Upper lobe of left lung (tissue), 6 donors: ENCODE measurements around the gene ATL3. TPM values are rescaled to one million over a fixed set of nuclear protein-coding genes. Genes with fewer than 3 reads are reported as not detected.
"Not testable (repeated sequence)": the region's sequence is repeated elsewhere in the genome, so short reads cannot be mapped to it uniquely, and the experiment has no call there.

Experiments
- ATAC-seq, 2 donors: fragments of 200-7000 bp; cut with Tn5 transposase; one replicate each; pipeline ENCODE4 v1.9.1; 2022; ENCODE audit warnings: mild to moderate bottlenecking in 2 of 2, moderate library complexity in 2 of 2; ENCODE audit not compliant: low FRiP score in 2 of 2
- DNase-seq, 2 donors: peaks; one replicate each; pipeline ENCODE4 v3.0.0-alpha.2; 2019 to 2020
- H3K27ac ChIP-seq, 4 donors: fragments of 200-600 bp; sonication (generic); one replicate each; pipeline ENCODE4 v1.5.1; 2016 to 2019
- H3K27me3 ChIP-seq, 4 donors: fragments of 200-600 bp; sonication (generic); one replicate each; pipeline ENCODE4 v1.5.1; 2017 to 2019
- H3K36me3 ChIP-seq, 4 donors: fragments of 200-600 bp; sonication (generic); one replicate each; pipeline ENCODE4 v1.5.1; 2016 to 2019
- H3K4me1 ChIP-seq, 4 donors: fragments of 200-600 bp; sonication (generic); one replicate each; pipeline ENCODE4 v1.5.1; 2018 to 2019
- H3K4me3 ChIP-seq, 4 donors: fragments of 200-600 bp; sonication (generic); one replicate each; pipeline ENCODE4 v1.5.1; 2017 to 2019; ENCODE audit warnings: mild to moderate bottlenecking in 2 of 4, moderate library complexity in 1 of 4
- H3K9me3 ChIP-seq, 4 donors: fragments of 200-600 bp; sonication (generic); one replicate each; pipeline ENCODE4 v1.5.1; 2018 to 2019
- CTCF ChIP-seq, 6 experiments: fragments of 450-650 bp in 4 of 6; fragments of 200-600 bp in 2 of 6; sonication (generic) in 2 of 6; IDR thresholded peaks; one replicate each; pipeline ENCODE4 v1.5.1; 2016 to 2019; ENCODE audit warnings: antibody characterized with exemption in 6 of 6
- EP300 ChIP-seq, 4 donors: sonication (generic); formaldehyde crosslinking; IDR thresholded peaks; one replicate each; pipeline ENCODE4 v1.5.1; 2017; ENCODE audit warnings: antibody characterized with exemption in 4 of 4, control low read depth in 2 of 4
- POLR2A ChIP-seq, 4 donors: fragments of 450-650 bp; IDR thresholded peaks; one replicate each; pipeline ENCODE4 v1.5.1; 2016 to 2017; ENCODE audit warnings: antibody characterized with exemption in 4 of 4, mild to moderate bottlenecking in 2 of 4
- POLR2AphosphoS5 ChIP-seq, 2 donors: sonication (generic); formaldehyde crosslinking; IDR thresholded peaks; one replicate each; pipeline ENCODE4 v1.5.1; 2017; ENCODE audit warnings: antibody characterized with exemption in 2 of 2
- WGBS, 2 donors: methylation state at CpG; one replicate each; pipeline ENCODE4 v1.1.5; 2017 to 2018; 5-methylcytosine and 5-hydroxymethylcytosine counted together
- total RNA-seq, 6 donors: library from RNA; depleted of rRNA in 4 of 6; stranded (reverse); fragments of >200 nt in 4 of 6; gene quantifications; one replicate each; pipeline versions ENCODE4 v1.1.0 to v1.2.1, GENCODE V29; 2016 to 2021
- donor health status: DM: no; HTN: no; CAD: no; lungs with moderate emphysema.
- donor health status: DM: no; HTN: yes; CAD: no; lungs with severe emphysema.

The ATL3 gene
- total RNA-seq, 6 donors from 2014 or later = 16.8 to 75.1 (median 61.2) TPM

GRCh38 chr11:63705526-63705925 is 34.4 kb upstream of the ATL3 start:
- WGBS, 2 donors = 73 to 75% methylated on average over 2 of the region's 2 CpGs
- no peak for ATAC-seq
- H3K27ac ChIP-seq = no peak overlapping the region
- peaks cover 4 to 10% (median 6%) of the 10 kb centered on the region in 4 donors for H3K4me1 ChIP-seq
- no peaks in the 10 kb centered on the region for H3K36me3 ChIP-seq
- H3K27me3 ChIP-seq = no peaks in the 10 kb centered on the region
- TF ChIP-seq EP300 (IDR thresholded peaks at IDR 0.05) = no peak
- TF ChIP-seq POLR2A (IDR thresholded peaks at IDR 0.05) = no peak
- no peak for TF ChIP-seq POLR2AphosphoS5 (IDR thresholded peaks at IDR 0.05)
- DNase-seq = no peak
- H3K4me3 ChIP-seq = no peak overlapping the region
- no peaks in the 10 kb centered on the region for H3K9me3 ChIP-seq

GRCh38 chr11:63699896-63700295 is 28.7 kb upstream of the ATL3 start:
- Histone ChIP-seq H3K27me3 (no peaks in the 10 kb centered on the region), H3K4me1 (peaks cover 0 to 14% (median 10%) of the 10 kb centered on the region in 4 donors), H3K36me3 (no peaks in the 10 kb centered on the region), H3K9me3 (no peaks in the 10 kb centered on the region), H3K4me3 (no peak overlapping the region), H3K27ac (peak overlapping the region in 1 of 4 donors; percentile 29)
- 79 to 82% methylated on average over 1 of the region's 1 CpG for WGBS, 2 donors
- DNase-seq (no peak), ATAC-seq (no peak)
- TF ChIP-seq POLR2A (IDR thresholded peaks at IDR 0.05) = no peak
- TF ChIP-seq EP300 (IDR thresholded peaks at IDR 0.05) = no peak
- no peak for TF ChIP-seq CTCF (IDR thresholded peaks at IDR 0.05)
- no peak for TF ChIP-seq POLR2AphosphoS5 (IDR thresholded peaks at IDR 0.05)

- ATAC-seq = peak in 1 of 2 donors; percentile 50
- Histone ChIP-seq H3K36me3 (no peaks in the 10 kb centered on the region), H3K4me3 (no peak overlapping the region), H3K9me3 (no peaks in the 10 kb centered on the region), H3K27ac (peak overlapping the region in 1 of 4 donors; percentile 29), H3K4me1 (peaks cover 0 to 14% (median 10%) of the 10 kb centered on the region in 4 donors), H3K27me3 (no peaks in the 10 kb centered on the region)
- DNase-seq = no peak
- no peak for TF ChIP-seq POLR2A (IDR thresholded peaks at IDR 0.05)
- WGBS, 2 donors = 53 to 80% methylated on average over 11 of the region's 11 CpGs
These were observed 28.0 kb upstream of the ATL3 start for GRCh38 chr11:63698976-63699733.

- 88 to 91% methylated on average over 7 of the region's 7 CpGs for WGBS, 2 donors
These were observed 23.4 kb upstream of the ATL3 start for GRCh38 chr11:63694596-63694995.

GRCh38 chr11:63687845-63688244 is 16.7 kb upstream of the ATL3 start:
- Histone ChIP-seq H3K27me3 (no peaks in the 10 kb centered on the region), H3K9me3 (no peaks in the 10 kb centered on the region), H3K4me1 (peaks cover 9 to 25% (median 15%) of the 10 kb centered on the region in 4 donors), H3K36me3 (no peaks in the 10 kb centered on the region), H3K4me3 (no peak overlapping the region), H3K27ac (no peak overlapping the region)
- TF ChIP-seq POLR2AphosphoS5 (IDR thresholded peaks at IDR 0.05) = no peak
- TF ChIP-seq EP300 (IDR thresholded peaks at IDR 0.05) = no peak
- no peak for ATAC-seq
- WGBS, 2 donors = 96 to 100% methylated on average over 1 of the region's 1 CpG
- DNase-seq = no peak

More at GRCh38 chr11:63694596-63694995, 23.4 kb upstream of the ATL3 start:
- no peaks in the 10 kb centered on the region for H3K36me3 ChIP-seq
- no peak overlapping the region for H3K27ac ChIP-seq
- H3K4me3 ChIP-seq = no peak overlapping the region
- ATAC-seq (no peak), DNase-seq (no peak)
- no peak for TF ChIP-seq CTCF (IDR thresholded peaks at IDR 0.05)
- TF ChIP-seq EP300 (IDR thresholded peaks at IDR 0.05) = no peak
- no peak for TF ChIP-seq POLR2AphosphoS5 (IDR thresholded peaks at IDR 0.05)
- TF ChIP-seq POLR2A (IDR thresholded peaks at IDR 0.05) = no peak
- peaks cover 3 to 11% (median 6%) of the 10 kb centered on the region in 4 donors for H3K4me1 ChIP-seq
- H3K27me3 ChIP-seq = no peaks in the 10 kb centered on the region
- no peaks in the 10 kb centered on the region for H3K9me3 ChIP-seq

GRCh38 chr11:63686926-63687325 is 15.8 kb upstream of the ATL3 start:
- Histone ChIP-seq H3K36me3 (no peaks in the 10 kb centered on the region), H3K27me3 (no peaks in the 10 kb centered on the region), H3K4me3 (no peak overlapping the region), H3K9me3 (no peaks in the 10 kb centered on the region), H3K27ac (peak overlapping the region in 1 of 4 donors; percentile 55), H3K4me1 (peaks cover 17 to 31% (median 22%) of the 10 kb centered on the region in 4 donors)
- TF ChIP-seq CTCF (IDR thresholded peaks at IDR 0.05) = no peak
- TF ChIP-seq POLR2AphosphoS5 (IDR thresholded peaks at IDR 0.05) = no peak
- TF ChIP-seq POLR2A (IDR thresholded peaks at IDR 0.05) = no peak
- no peak for ATAC-seq
- no peak for DNase-seq
- WGBS, 2 donors = 61 to 71% methylated on average over 2 of the region's 2 CpGs

- not testable (repeated sequence) for H3K9me3 ChIP-seq, ATAC-seq, H3K27me3 ChIP-seq, H3K4me3 ChIP-seq, H3K36me3 ChIP-seq, DNase-seq
- H3K27ac ChIP-seq = peak overlapping the region in 2 of 4 donors; percentile 51 to 55
- H3K4me1 ChIP-seq = peaks cover 21 to 36% (median 26%) of the 10 kb centered on the region in 4 donors
- WGBS, 2 donors = 69 to 90% methylated on average over 7 of the region's 7 CpGs
These were observed 14.1 kb upstream of the ATL3 start for GRCh38 chr11:63685158-63685721.
